NCI-H2081 treated with DMSO at 0.1 percent for 48 hours (cell line): ENCODE data around the gene CRTC1.
"Not testable (repeated sequence)": the region's sequence is repeated elsewhere in the genome, so short reads cannot be mapped to it uniquely, and the experiment has no call there.

Experiments
- DNase-seq: peaks from one replicate; lab custom pipeline; 2025; lab: John Stamatoyannopoulos, UW

Gene CRTC1

GRCh38 chr19:18802354-18802753 lies 118.9 kb downstream of the CRTC1 start:
- DNase-seq: no peak

- DNase-seq: no peak
These were observed 120.2 kb downstream of the CRTC1 start for GRCh38 chr19:18803550-18804138.

GRCh38 chr19:18804139-18804601 lies 120.7 kb downstream of the CRTC1 start:
- DNase-seq: no peak

GRCh38 chr19:18804643-18805042 lies 121.2 kb downstream of the CRTC1 start:
- no peak for DNase-seq

- no peak for DNase-seq
These were observed 124.4 kb downstream of the CRTC1 start for GRCh38 chr19:18807861-18808331.

- no peak for DNase-seq
These were observed 125.8 kb downstream of the CRTC1 start for GRCh38 chr19:18809149-18809868.

- DNase-seq: not testable (repeated sequence)
These were observed 128.2 kb downstream of the CRTC1 start for GRCh38 chr19:18811638-18812037.

GRCh38 chr19:18814063-18814462 lies 130.6 kb downstream of the CRTC1 start:
- DNase-seq: no peak

- no peak for DNase-seq
These were observed 132.2 kb downstream of the CRTC1 start for GRCh38 chr19:18815673-18816072.

- DNase-seq: not testable (repeated sequence)
These were observed 133.2 kb downstream of the CRTC1 start for GRCh38 chr19:18816645-18817044.

GRCh38 chr19:18817574-18817973 lies 134.1 kb downstream of the CRTC1 start:
- DNase-seq: no peak

GRCh38 chr19:18828786-18829185 lies 145.3 kb downstream of the CRTC1 start:
- no peak for DNase-seq

GRCh38 chr19:18830488-18830887 lies 147.0 kb downstream of the CRTC1 start:
- no peak for DNase-seq

- DNase-seq: peak; percentile 59
These were observed 148.2 kb downstream of the CRTC1 start, which contains the start of gene UPF1 for GRCh38 chr19:18831524-18832305. Gene UPF1 (plus strand): TSS chr19:18831959. CDS start chr19:18832210, 251 bp downstream.
